ENCODE data around the gene SMIM28. TPM values are rescaled to one million over a fixed set of nuclear protein-coding genes. Genes with fewer than 3 reads are reported as not detected.

SMIM28 gene
- total RNA-seq, 5 donors from 2014 or later (not counting 1 experiment from before 2014, with no cell fraction given) = not detected

DNA sequence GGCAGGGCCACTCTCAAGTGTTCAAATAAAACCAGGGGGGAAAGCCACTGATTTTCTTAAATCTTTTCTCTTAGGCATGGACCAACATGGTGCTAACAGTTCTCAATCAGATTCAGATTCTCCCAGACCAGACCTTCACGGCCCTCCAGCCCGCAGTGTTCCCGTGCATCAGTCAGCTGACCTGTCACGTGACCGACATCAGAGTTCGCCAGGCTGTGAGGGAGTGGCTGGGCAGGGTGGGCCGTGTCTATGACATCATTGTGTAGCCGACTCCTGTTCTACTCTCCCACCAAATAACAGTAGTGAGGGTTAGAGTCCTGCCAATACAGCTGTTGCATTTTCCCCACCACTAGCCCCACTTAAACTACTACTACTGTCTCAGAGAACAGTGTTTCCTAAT is 41.5 kb upstream of the SMIM28 start:
- Histone ChIP-seq H3K4me1 (ENCODE audit: control insufficient read depth in 1 of 2, extremely low read depth in 1 of 2, insufficient read depth in 2 of 2, low read length in 2 of 2) (no peaks in the 10 kb centered on the region), H3K4me3 (ENCODE audit: control insufficient read depth in 1 of 2, extremely low read depth in 1 of 2, low read length in 1 of 2) (no peak overlapping the region), H3K27ac (ENCODE audit: low read length) (no peak overlapping the region), H3K36me3 (ENCODE audit: control insufficient read depth in 2 of 2, extremely low read depth in 1 of 2, insufficient read depth in 1 of 2, low read length in 1 of 2) (no peaks in the 10 kb centered on the region), H3K9me3 (no peaks in the 10 kb centered on the region), H3K27me3 (replicated peaks in 1 of 2; ENCODE audit: control insufficient read depth in 2 of 2, extremely low read depth in 1 of 2, insufficient read depth in 2 of 2, low read length in 1 of 2) (peaks cover 0 to 11% of the 10 kb centered on the region in 2 experiments)
- DNase-seq (no peak), ATAC-seq (replicated peaks in 1 of 4) (no peak)
- H3K4me1 Mint-ChIP-seq = no peaks in the 10 kb centered on the region
- peaks cover 15 to 26% of the 10 kb centered on the region in 2 donors for H3K27me3 Mint-ChIP-seq
- no peak overlapping the region for H3K27ac Mint-ChIP-seq
- no peaks in the 10 kb centered on the region for H3K9me3 Mint-ChIP-seq
- ChIA-PET CTCF (no interaction called here), POLR2A (no interaction called here)
- no CpG with 5 or more reads among the region's 8 CpGs for WGBS (ENCODE audit: insufficient coverage)
- no peaks in the 10 kb centered on the region for H3K36me3 Mint-ChIP-seq
- H3K4me3 Mint-ChIP-seq = no peak overlapping the region

GRCh38 chr6:138337076-138337475 is 40.6 kb upstream of the SMIM28 start:
- CTCF ChIA-PET = no interaction called here
- ATAC-seq (replicated peaks in 1 of 4) = no peak
- POLR2A ChIA-PET = no interaction called here

GRCh38 chr6:138339024-138339423 is 38.7 kb upstream of the SMIM28 start:
- DNase-seq = no peak

More at GRCh38 chr6:138337076-138337475, 40.6 kb upstream of the SMIM28 start:
- H3K27ac Mint-ChIP-seq = no peak overlapping the region
- Histone ChIP-seq H3K27ac (ENCODE audit: low read length) (no peak overlapping the region), H3K9me3 (no peaks in the 10 kb centered on the region), H3K4me1 (ENCODE audit: control insufficient read depth in 1 of 2, extremely low read depth in 1 of 2, insufficient read depth in 2 of 2, low read length in 2 of 2) (no peaks in the 10 kb centered on the region), H3K27me3 (replicated peaks in 1 of 2; ENCODE audit: control insufficient read depth in 2 of 2, extremely low read depth in 1 of 2, insufficient read depth in 2 of 2, low read length in 1 of 2) (peaks cover 0 to 11% of the 10 kb centered on the region in 2 experiments), H3K4me3 (ENCODE audit: control insufficient read depth in 1 of 2, extremely low read depth in 1 of 2, low read length in 1 of 2) (no peak overlapping the region), H3K36me3 (ENCODE audit: control insufficient read depth in 2 of 2, extremely low read depth in 1 of 2, insufficient read depth in 1 of 2, low read length in 1 of 2) (no peaks in the 10 kb centered on the region)
- H3K4me3 Mint-ChIP-seq = no peak overlapping the region
- no peak for DNase-seq
- no CpG with 5 or more reads among the region's 4 CpGs for WGBS (ENCODE audit: insufficient coverage)
- no peaks in the 10 kb centered on the region for H3K9me3 Mint-ChIP-seq
- H3K4me1 Mint-ChIP-seq = no peaks in the 10 kb centered on the region
- no peaks in the 10 kb centered on the region for H3K36me3 Mint-ChIP-seq
- peaks cover 17 to 26% of the 10 kb centered on the region in 2 donors for H3K27me3 Mint-ChIP-seq

GRCh38 chr6:138341176-138341575 is 36.5 kb upstream of the SMIM28 start:
- Histone ChIP-seq H3K4me1 (ENCODE audit: control insufficient read depth in 1 of 2, extremely low read depth in 1 of 2, insufficient read depth in 2 of 2, low read length in 2 of 2) (no peaks in the 10 kb centered on the region), H3K4me3 (ENCODE audit: control insufficient read depth in 1 of 2, extremely low read depth in 1 of 2, low read length in 1 of 2) (no peak overlapping the region), H3K27ac (ENCODE audit: low read length) (no peak overlapping the region), H3K27me3 (replicated peaks in 1 of 2; ENCODE audit: control insufficient read depth in 2 of 2, extremely low read depth in 1 of 2, insufficient read depth in 2 of 2, low read length in 1 of 2) (peaks cover 0 to 3% of the 10 kb centered on the region in 2 experiments), H3K9me3 (no peaks in the 10 kb centered on the region), H3K36me3 (ENCODE audit: control insufficient read depth in 2 of 2, extremely low read depth in 1 of 2, insufficient read depth in 1 of 2, low read length in 1 of 2) (no peaks in the 10 kb centered on the region)
- no CpG with 5 or more reads among the region's 1 CpG for WGBS (ENCODE audit: insufficient coverage)
- Mint-ChIP-seq H3K36me3 (no peaks in the 10 kb centered on the region), H3K4me1 (no peaks in the 10 kb centered on the region), H3K27me3 (peaks cover 12 to 28% of the 10 kb centered on the region in 2 donors), H3K27ac (no peak overlapping the region), H3K9me3 (no peaks in the 10 kb centered on the region), H3K4me3 (no peak overlapping the region)
- ChIA-PET CTCF (interaction anchor here in 1 of 2 donors (0.6 kb wide), 1 partner anchor 1758 kb away, joined by 3 read pairs; no protein-coding TSS in a partner anchor), POLR2A (no interaction called here)
- no peak for DNase-seq
- ATAC-seq (replicated peaks in 1 of 4) = no peak

More at GRCh38 chr6:138339024-138339423, 38.7 kb upstream of the SMIM28 start:
- H3K27me3 ChIP-seq (replicated peaks in 1 of 2; ENCODE audit: control insufficient read depth in 2 of 2, extremely low read depth in 1 of 2, insufficient read depth in 2 of 2, low read length in 1 of 2) = peaks cover 0 to 10% of the 10 kb centered on the region in 2 experiments
- no peak overlapping the region for H3K4me3 ChIP-seq (ENCODE audit: control insufficient read depth in 1 of 2, extremely low read depth in 1 of 2, low read length in 1 of 2)
- no peaks in the 10 kb centered on the region for H3K4me1 Mint-ChIP-seq
- H3K4me1 ChIP-seq (ENCODE audit: control insufficient read depth in 1 of 2, extremely low read depth in 1 of 2, insufficient read depth in 2 of 2, low read length in 2 of 2) = no peaks in the 10 kb centered on the region
- H3K9me3 ChIP-seq = no peaks in the 10 kb centered on the region
- H3K27ac ChIP-seq (ENCODE audit: low read length) = no peak overlapping the region
- H3K9me3 Mint-ChIP-seq = no peaks in the 10 kb centered on the region
- WGBS (ENCODE audit: insufficient coverage) = no CpG with 5 or more reads among the region's 1 CpG
- H3K36me3 ChIP-seq (ENCODE audit: control insufficient read depth in 2 of 2, extremely low read depth in 1 of 2, insufficient read depth in 1 of 2, low read length in 1 of 2) = no peaks in the 10 kb centered on the region
- no peak overlapping the region for H3K27ac Mint-ChIP-seq
- no peak overlapping the region for H3K4me3 Mint-ChIP-seq
- no peak for ATAC-seq (replicated peaks in 1 of 4)
- ChIA-PET POLR2A (no interaction called here), CTCF (interaction anchor here (0.6 to 0.9 kb wide), 3 partner anchors 11 to 979 kb away, joined by 3 to 6 read pairs (median 4); no protein-coding TSS in a partner anchor)
- peaks cover 22 to 28% of the 10 kb centered on the region in 2 donors for H3K27me3 Mint-ChIP-seq
- H3K36me3 Mint-ChIP-seq = no peaks in the 10 kb centered on the region

DNA sequence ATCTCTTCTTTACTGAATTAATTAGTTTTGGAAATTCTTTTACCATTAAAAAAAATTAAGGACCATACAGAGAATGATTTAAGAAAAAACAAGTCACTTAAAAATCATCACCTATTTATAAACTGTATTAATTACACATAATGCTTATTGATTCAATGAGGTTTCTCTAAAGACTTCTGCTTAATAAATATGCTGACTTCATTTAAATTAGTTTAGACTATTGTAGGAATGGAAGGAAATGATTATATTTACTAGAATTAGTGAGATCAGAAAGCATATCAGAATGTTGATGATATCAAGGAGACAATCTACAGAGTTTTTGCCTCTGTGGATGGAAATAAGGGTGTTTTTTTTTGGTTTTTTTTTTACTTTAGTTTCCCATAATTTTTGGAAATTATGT is 34.6 kb upstream of the SMIM28 start:
- CTCF ChIA-PET = no interaction called here
- ATAC-seq (replicated peaks in 1 of 4) (no peak), DNase-seq (no peak)
- H3K4me3 ChIP-seq (ENCODE audit: control insufficient read depth in 1 of 2, extremely low read depth in 1 of 2, low read length in 1 of 2) = no peak overlapping the region
- H3K27ac ChIP-seq (ENCODE audit: low read length) = no peak overlapping the region
- Mint-ChIP-seq H3K36me3 (no peaks in the 10 kb centered on the region), H3K27ac (no peak overlapping the region), H3K4me3 (no peak overlapping the region), H3K27me3 (peaks cover 16 to 28% of the 10 kb centered on the region in 2 donors), H3K9me3 (no peaks in the 10 kb centered on the region), H3K4me1 (no peaks in the 10 kb centered on the region)
- no peaks in the 10 kb centered on the region for H3K36me3 ChIP-seq (ENCODE audit: control insufficient read depth in 2 of 2, extremely low read depth in 1 of 2, insufficient read depth in 1 of 2, low read length in 1 of 2)
- H3K9me3 ChIP-seq = no peaks in the 10 kb centered on the region
- POLR2A ChIA-PET = no interaction called here
- peaks cover 0 to 8% of the 10 kb centered on the region in 2 experiments for H3K27me3 ChIP-seq (replicated peaks in 1 of 2; ENCODE audit: control insufficient read depth in 2 of 2, extremely low read depth in 1 of 2, insufficient read depth in 2 of 2, low read length in 1 of 2)
- no peaks in the 10 kb centered on the region for H3K4me1 ChIP-seq (ENCODE audit: control insufficient read depth in 1 of 2, extremely low read depth in 1 of 2, insufficient read depth in 2 of 2, low read length in 2 of 2)

- no peaks in the 10 kb centered on the region for H3K4me1 ChIP-seq (ENCODE audit: control insufficient read depth in 1 of 2, extremely low read depth in 1 of 2, insufficient read depth in 2 of 2, low read length in 2 of 2)
- Mint-ChIP-seq H3K27ac (no peak overlapping the region), H3K36me3 (no peaks in the 10 kb centered on the region), H3K9me3 (no peaks in the 10 kb centered on the region), H3K4me1 (no peaks in the 10 kb centered on the region), H3K27me3 (peaks cover 11 to 28% of the 10 kb centered on the region in 2 donors), H3K4me3 (no peak overlapping the region)
- no peaks in the 10 kb centered on the region for H3K36me3 ChIP-seq (ENCODE audit: control insufficient read depth in 2 of 2, extremely low read depth in 1 of 2, insufficient read depth in 1 of 2, low read length in 1 of 2)
- peaks cover 0 to 6% of the 10 kb centered on the region in 2 experiments for H3K27me3 ChIP-seq (replicated peaks in 1 of 2; ENCODE audit: control insufficient read depth in 2 of 2, extremely low read depth in 1 of 2, insufficient read depth in 2 of 2, low read length in 1 of 2)
- H3K9me3 ChIP-seq = no peaks in the 10 kb centered on the region
- POLR2A ChIA-PET = interaction anchor here in 1 of 2 donors (0.6 kb wide), 1 partner anchor 162 kb away, joined by 3 read pairs; no protein-coding TSS in a partner anchor
- no peak overlapping the region for H3K4me3 ChIP-seq (ENCODE audit: control insufficient read depth in 1 of 2, extremely low read depth in 1 of 2, low read length in 1 of 2)
- ATAC-seq (replicated peaks in 1 of 4) = no peak
- CTCF ChIA-PET = no interaction called here
- no peak overlapping the region for H3K27ac ChIP-seq (ENCODE audit: low read length)
- no CpG with 5 or more reads among the region's 2 CpGs for WGBS (ENCODE audit: insufficient coverage)
- no peak for DNase-seq
These were observed 32.0 kb upstream of the SMIM28 start for GRCh38 chr6:138345565-138346285.

Measured in T-cell (primary cell).